ENCODE measurements around the gene STOML1. TPM values are rescaled to one million over a fixed set of nuclear protein-coding genes. Genes with fewer than 3 reads are reported as not detected.

STOML1 gene
- total and polyA plus RNA-seq, 3 experiments from 2014 or later, result 8.6 to 13.3 (median 13.2) TPM

- Histone ChIP-seq H3K27ac (ENCODE audit: low read depth, low read length) (no peak overlapping the region), H3K4me1 (ENCODE audit: insufficient read depth, low read length) (no peaks in the 10 kb centered on the region), H3K27me3 (ENCODE audit: insufficient read depth, low read length, poor library complexity, severe bottlenecking) (no peaks in the 10 kb centered on the region), H3K4me3 (ENCODE audit: low read length) (no peak overlapping the region), H3K36me3 (ENCODE audit: insufficient read depth, low read length) (peaks cover 27% of the 10 kb centered on the region), H3K9me3 (ENCODE audit: low read length) (no peaks in the 10 kb centered on the region)
- Mint-ChIP-seq H3K36me3 (peaks cover 6 to 77% (median 27%) of the 10 kb centered on the region in 3 donors), H3K4me1 (peaks cover 4 to 9% (median 8%) of the 10 kb centered on the region in 3 donors), H3K4me3 (no peak overlapping the region), H3K9me3 (no peaks in the 10 kb centered on the region), H3K27me3 (no peaks in the 10 kb centered on the region), H3K27ac (peak overlapping the region in 1 of 8 donors; percentile 27)
- POLR2A ChIA-PET, result no interaction called here
- no peak for DNase-seq
- CTCF ChIA-PET, result interaction anchor here (1.4 kb wide), 1 partner anchor 11 kb away, joined by 3 read pairs; no protein-coding TSS in a partner anchor
Observed at GRCh38 chr15:74025436-74025835, 33.3 kb upstream of the STOML1 start.

- ChIA-PET CTCF (no interaction called here), POLR2A (no interaction called here)
- DNase-seq, result no peak
- Histone ChIP-seq H3K27me3 (ENCODE audit: insufficient read depth, low read length, poor library complexity, severe bottlenecking) (no peaks in the 10 kb centered on the region), H3K4me3 (ENCODE audit: low read length) (no peak overlapping the region), H3K36me3 (ENCODE audit: insufficient read depth, low read length) (peaks cover 27% of the 10 kb centered on the region), H3K4me1 (ENCODE audit: insufficient read depth, low read length) (no peaks in the 10 kb centered on the region), H3K9me3 (ENCODE audit: low read length) (no peaks in the 10 kb centered on the region), H3K27ac (ENCODE audit: low read depth, low read length) (no peak overlapping the region)
- Mint-ChIP-seq H3K36me3 (peaks cover 6 to 75% (median 25%) of the 10 kb centered on the region in 3 donors), H3K27me3 (no peaks in the 10 kb centered on the region), H3K27ac (peak overlapping the region in 2 of 8 donors; percentile 42 to 67), H3K4me3 (no peak overlapping the region), H3K4me1 (peaks cover 6 to 15% (median 12%) of the 10 kb centered on the region in 3 donors), H3K9me3 (no peaks in the 10 kb centered on the region)
Observed at GRCh38 chr15:74024687-74025086, 32.6 kb upstream of the STOML1 start.

- peaks cover 27% of the 10 kb centered on the region for H3K36me3 ChIP-seq (ENCODE audit: insufficient read depth, low read length)
- CTCF ChIA-PET, result interaction anchor here (1.4 kb wide), 1 partner anchor 50 kb away, joined by 3 read pairs; no protein-coding TSS in a partner anchor
- no peaks in the 10 kb centered on the region for H3K4me1 ChIP-seq (ENCODE audit: insufficient read depth, low read length)
- DNase-seq, result no peak
- POLR2A ChIA-PET, result no interaction called here
- Mint-ChIP-seq H3K27ac (peak overlapping the region in 1 of 8 donors; percentile 47), H3K27me3 (no peaks in the 10 kb centered on the region), H3K4me3 (no peak overlapping the region), H3K36me3 (peaks cover 6 to 71% (median 21%) of the 10 kb centered on the region in 3 donors), H3K4me1 (peaks cover 10 to 18% (median 16%) of the 10 kb centered on the region in 3 donors), H3K9me3 (no peaks in the 10 kb centered on the region)
- no peak overlapping the region for H3K27ac ChIP-seq (ENCODE audit: low read depth, low read length)
- H3K27me3 ChIP-seq (ENCODE audit: insufficient read depth, low read length, poor library complexity, severe bottlenecking), result no peaks in the 10 kb centered on the region
- no peak overlapping the region for H3K4me3 ChIP-seq (ENCODE audit: low read length)
- H3K9me3 ChIP-seq (ENCODE audit: low read length), result no peaks in the 10 kb centered on the region
Observed at GRCh38 chr15:74022706-74023470, 30.8 kb upstream of the STOML1 start.

GRCh38 chr15:74019734-74020133, 27.6 kb upstream of the STOML1 start:
- H3K27me3 ChIP-seq (ENCODE audit: insufficient read depth, low read length, poor library complexity, severe bottlenecking), result no peaks in the 10 kb centered on the region
- Mint-ChIP-seq H3K4me3 (no peak overlapping the region), H3K4me1 (peaks cover 14 to 41% (median 32%) of the 10 kb centered on the region in 3 donors), H3K27ac (peak overlapping the region in 2 of 8 donors; percentile 17 to 38), H3K27me3 (no peaks in the 10 kb centered on the region), H3K9me3 (no peaks in the 10 kb centered on the region), H3K36me3 (peaks cover 6 to 66% (median 21%) of the 10 kb centered on the region in 3 donors)
- H3K27ac ChIP-seq (ENCODE audit: low read depth, low read length), result no peak overlapping the region
- H3K4me3 ChIP-seq (ENCODE audit: low read length), result no peak overlapping the region
- no peaks in the 10 kb centered on the region for H3K9me3 ChIP-seq (ENCODE audit: low read length)
- ChIA-PET POLR2A (no interaction called here), CTCF (no interaction called here)
- peaks cover 15% of the 10 kb centered on the region for H3K36me3 ChIP-seq (ENCODE audit: insufficient read depth, low read length)
- DNase-seq, result no peak
- peaks cover 3% of the 10 kb centered on the region for H3K4me1 ChIP-seq (ENCODE audit: insufficient read depth, low read length)

GRCh38 chr15:74013374-74013894, 21.3 kb upstream of the STOML1 start:
- no peak for DNase-seq
- Histone ChIP-seq H3K36me3 (ENCODE audit: insufficient read depth, low read length) (no peaks in the 10 kb centered on the region), H3K27me3 (ENCODE audit: insufficient read depth, low read length, poor library complexity, severe bottlenecking) (no peaks in the 10 kb centered on the region), H3K4me1 (ENCODE audit: insufficient read depth, low read length) (peaks cover 25% of the 10 kb centered on the region), H3K27ac (ENCODE audit: low read depth, low read length) (no peak overlapping the region), H3K9me3 (ENCODE audit: low read length) (no peaks in the 10 kb centered on the region), H3K4me3 (ENCODE audit: low read length) (no peak overlapping the region)
- peaks cover 37 to 66% (median 62%) of the 10 kb centered on the region in 3 donors for H3K4me1 Mint-ChIP-seq
- peak overlapping the region in 1 of 8 donors; percentile 88 for H3K27ac Mint-ChIP-seq
- ChIA-PET CTCF (no interaction called here), POLR2A (no interaction called here)
- H3K9me3 Mint-ChIP-seq, result no peaks in the 10 kb centered on the region
- peaks cover 3 to 54% (median 21%) of the 10 kb centered on the region in 3 donors for H3K36me3 Mint-ChIP-seq
- H3K4me3 Mint-ChIP-seq, result no peak overlapping the region
- H3K27me3 Mint-ChIP-seq, result no peaks in the 10 kb centered on the region

- H3K27ac ChIP-seq (ENCODE audit: low read depth, low read length), result no peak overlapping the region
- no peaks in the 10 kb centered on the region for H3K27me3 Mint-ChIP-seq
- peak overlapping the region in 1 of 7 donors; percentile 38 for H3K4me3 Mint-ChIP-seq
- H3K4me1 Mint-ChIP-seq, result peaks cover 54 to 77% (median 75%) of the 10 kb centered on the region in 3 donors
- POLR2A ChIA-PET, result no interaction called here
- H3K27me3 ChIP-seq (ENCODE audit: insufficient read depth, low read length, poor library complexity, severe bottlenecking), result no peaks in the 10 kb centered on the region
- peaks cover 3 to 66% (median 23%) of the 10 kb centered on the region in 3 donors for H3K36me3 Mint-ChIP-seq
- H3K4me1 ChIP-seq (ENCODE audit: insufficient read depth, low read length), result peaks cover 43% of the 10 kb centered on the region
- no peaks in the 10 kb centered on the region for H3K9me3 ChIP-seq (ENCODE audit: low read length)
- no peaks in the 10 kb centered on the region for H3K9me3 Mint-ChIP-seq
- CTCF ChIA-PET, result interaction anchor here (1.6 kb wide), 1 partner anchor 39 kb away, joined by 4 read pairs; no protein-coding TSS in a partner anchor
- peak overlapping the region in 1 of 8 donors; percentile 17 for H3K27ac Mint-ChIP-seq
- no peak overlapping the region for H3K4me3 ChIP-seq (ENCODE audit: low read length)
- no peak for DNase-seq
- H3K36me3 ChIP-seq (ENCODE audit: insufficient read depth, low read length), result no peaks in the 10 kb centered on the region
Observed at GRCh38 chr15:74011610-74012009, 19.5 kb upstream of the STOML1 start.

GRCh38 chr15:74010929-74011540, 18.9 kb upstream of the STOML1 start:
- no peak for DNase-seq
- Mint-ChIP-seq H3K27me3 (no peaks in the 10 kb centered on the region), H3K4me1 (peaks cover 58 to 80% (median 77%) of the 10 kb centered on the region in 3 donors), H3K9me3 (no peaks in the 10 kb centered on the region), H3K27ac (peak overlapping the region in 4 of 8 donors; percentile 17 to 33 (median 20)), H3K36me3 (peaks cover 3 to 66% (median 27%) of the 10 kb centered on the region in 3 donors), H3K4me3 (peak overlapping the region in 2 of 7 donors; percentile 13 to 33)
- H3K27ac ChIP-seq (ENCODE audit: low read depth, low read length), result no peak overlapping the region
- no peak overlapping the region for H3K4me3 ChIP-seq (ENCODE audit: low read length)
- POLR2A ChIA-PET, result no interaction called here
- CTCF ChIA-PET, result interaction anchor here (0.9 to 1.6 kb wide), 2 partner anchors 37 to 38 kb away, joined by 3 to 4 read pairs; no protein-coding TSS in a partner anchor
- H3K4me1 ChIP-seq (ENCODE audit: insufficient read depth, low read length), result peaks cover 48% of the 10 kb centered on the region
- H3K9me3 ChIP-seq (ENCODE audit: low read length), result no peaks in the 10 kb centered on the region
- H3K36me3 ChIP-seq (ENCODE audit: insufficient read depth, low read length), result no peaks in the 10 kb centered on the region
- H3K27me3 ChIP-seq (ENCODE audit: insufficient read depth, low read length, poor library complexity, severe bottlenecking), result no peaks in the 10 kb centered on the region

GRCh38 chr15:74008901-74009300, 16.8 kb upstream of the STOML1 start:
- Histone ChIP-seq H3K27ac (ENCODE audit: low read depth, low read length) (no peak overlapping the region), H3K4me3 (ENCODE audit: low read length) (no peak overlapping the region), H3K4me1 (ENCODE audit: insufficient read depth, low read length) (peaks cover 51% of the 10 kb centered on the region), H3K36me3 (ENCODE audit: insufficient read depth, low read length) (no peaks in the 10 kb centered on the region), H3K27me3 (ENCODE audit: insufficient read depth, low read length, poor library complexity, severe bottlenecking) (no peaks in the 10 kb centered on the region), H3K9me3 (ENCODE audit: low read length) (no peaks in the 10 kb centered on the region)
- Mint-ChIP-seq H3K4me3 (peak overlapping the region in 1 of 7 donors; percentile 15), H3K27me3 (no peaks in the 10 kb centered on the region), H3K36me3 (peaks cover 3 to 68% (median 25%) of the 10 kb centered on the region in 3 donors), H3K4me1 (peaks cover 62 to 82% (median 70%) of the 10 kb centered on the region in 3 donors), H3K27ac (peak overlapping the region in 3 of 8 donors; percentile 12 to 51 (median 30)), H3K9me3 (no peaks in the 10 kb centered on the region)
- CTCF ChIA-PET, result interaction anchor here (1.7 kb wide), 1 partner anchor 81 kb away, joined by 3 read pairs; no protein-coding TSS in a partner anchor
- no peak for DNase-seq
- POLR2A ChIA-PET, result no interaction called here
